Measurements from ENCODE around the gene COP1. TPM values are rescaled to one million over a fixed set of nuclear protein-coding genes. Genes with fewer than 3 reads are reported as not detected.

Gene COP1
- total RNA-seq, 1 donor, result 64.8 TPM

GRCh38 chr1:176199707-176200106, 7.4 kb downstream of the COP1 start:
- Histone ChIP-seq H4K20me1 (ENCODE audit: insufficient read depth, low read length) (peaks cover 49% of the 10 kb centered on the region), H3K4me2 (ENCODE audit: insufficient read depth, low read length) (no peak overlapping the region), H3K4me3 (ENCODE audit: insufficient read depth, low read length) (no peak overlapping the region), H2AFZ (ENCODE audit: low read length) (no peak overlapping the region), H3K27ac (ENCODE audit: low read depth, low read length) (no peak overlapping the region), H3K36me3 (ENCODE audit: insufficient read depth, low read length) (no peaks in the 10 kb centered on the region), H3K27me3 (ENCODE audit: insufficient read depth, low read length) (no peaks in the 10 kb centered on the region), H3K4me1 (ENCODE audit: insufficient read depth, low read length) (peaks cover 6% of the 10 kb centered on the region), H3K9me3 (ENCODE audit: low read depth, low read length) (no peaks in the 10 kb centered on the region), H3K79me2 (ENCODE audit: insufficient read depth, low read length) (peaks cover 99% of the 10 kb centered on the region)
- no peak for DNase-seq (ENCODE audit: insufficient read length, low spot score, missing footprints)
- TF ChIP-seq, protein P1, sequence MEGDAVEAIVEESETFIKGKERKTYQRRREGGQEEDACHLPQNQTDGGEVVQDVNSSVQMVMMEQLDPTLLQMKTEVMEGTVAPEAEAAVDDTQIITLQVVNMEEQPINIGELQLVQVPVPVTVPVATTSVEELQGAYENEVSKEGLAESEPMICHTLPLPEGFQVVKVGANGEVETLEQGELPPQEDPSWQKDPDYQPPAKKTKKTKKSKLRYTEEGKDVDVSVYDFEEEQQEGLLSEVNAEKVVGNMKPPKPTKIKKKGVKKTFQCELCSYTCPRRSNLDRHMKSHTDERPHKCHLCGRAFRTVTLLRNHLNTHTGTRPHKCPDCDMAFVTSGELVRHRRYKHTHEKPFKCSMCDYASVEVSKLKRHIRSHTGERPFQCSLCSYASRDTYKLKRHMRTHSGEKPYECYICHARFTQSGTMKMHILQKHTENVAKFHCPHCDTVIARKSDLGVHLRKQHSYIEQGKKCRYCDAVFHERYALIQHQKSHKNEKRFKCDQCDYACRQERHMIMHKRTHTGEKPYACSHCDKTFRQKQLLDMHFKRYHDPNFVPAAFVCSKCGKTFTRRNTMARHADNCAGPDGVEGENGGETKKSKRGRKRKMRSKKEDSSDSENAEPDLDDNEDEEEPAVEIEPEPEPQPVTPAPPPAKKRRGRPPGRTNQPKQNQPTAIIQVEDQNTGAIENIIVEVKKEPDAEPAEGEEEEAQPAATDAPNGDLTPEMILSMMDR (IDR thresholded peaks at IDR 0.05; ENCODE audit: extremely low read depth, low read depth, low read length), result no peak

GRCh38 chr1:176198413-176198812, 8.7 kb downstream of the COP1 start:
- TF ChIP-seq, protein P1 (IDR thresholded peaks at IDR 0.05; ENCODE audit: extremely low read depth, low read depth, low read length), result no peak
- Histone ChIP-seq H3K4me1 (ENCODE audit: insufficient read depth, low read length) (no peaks in the 10 kb centered on the region), H3K4me3 (ENCODE audit: insufficient read depth, low read length) (no peak overlapping the region), H4K20me1 (ENCODE audit: insufficient read depth, low read length) (peaks cover 44% of the 10 kb centered on the region), H3K27me3 (ENCODE audit: insufficient read depth, low read length) (no peaks in the 10 kb centered on the region), H3K36me3 (ENCODE audit: insufficient read depth, low read length) (no peaks in the 10 kb centered on the region), H3K79me2 (ENCODE audit: insufficient read depth, low read length) (peaks cover 99% of the 10 kb centered on the region), H3K4me2 (ENCODE audit: insufficient read depth, low read length) (no peak overlapping the region), H3K9me3 (ENCODE audit: low read depth, low read length) (no peaks in the 10 kb centered on the region), H3K27ac (ENCODE audit: low read depth, low read length) (no peak overlapping the region), H2AFZ (ENCODE audit: low read length) (no peak overlapping the region)
- no peak for DNase-seq (ENCODE audit: insufficient read length, low spot score, missing footprints)

DNA sequence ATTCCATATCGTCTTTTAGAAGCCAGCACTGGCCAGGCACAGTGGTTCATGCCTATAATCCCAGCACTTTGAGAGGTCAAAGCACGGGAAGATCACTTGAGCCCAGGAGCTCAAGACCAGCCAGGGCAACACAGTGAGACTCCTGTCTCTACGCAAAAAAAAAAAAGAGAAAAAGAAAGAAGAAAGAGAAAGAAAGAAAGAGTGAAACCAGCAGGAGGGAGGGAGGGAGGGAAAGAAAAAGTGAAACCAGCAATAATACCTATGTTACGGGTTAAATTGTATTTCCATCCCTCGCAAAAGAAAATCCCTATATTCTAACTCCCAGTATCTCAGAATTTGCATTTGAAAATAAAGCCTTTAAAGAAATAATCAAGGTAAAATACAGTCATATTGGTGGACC, 10.4 kb downstream of the COP1 start:
- TF ChIP-seq, protein P1 (IDR thresholded peaks at IDR 0.05; ENCODE audit: extremely low read depth, low read depth, low read length), result no peak
- Histone ChIP-seq H3K4me3 (ENCODE audit: insufficient read depth, low read length) (no peak overlapping the region), H3K9me3 (ENCODE audit: low read depth, low read length) (no peaks in the 10 kb centered on the region), H3K79me2 (ENCODE audit: insufficient read depth, low read length) (peaks cover 99% of the 10 kb centered on the region), H3K36me3 (ENCODE audit: insufficient read depth, low read length) (no peaks in the 10 kb centered on the region), H2AFZ (ENCODE audit: low read length) (no peak overlapping the region), H4K20me1 (ENCODE audit: insufficient read depth, low read length) (peaks cover 40% of the 10 kb centered on the region), H3K27me3 (ENCODE audit: insufficient read depth, low read length) (no peaks in the 10 kb centered on the region), H3K4me1 (ENCODE audit: insufficient read depth, low read length) (no peaks in the 10 kb centered on the region), H3K27ac (ENCODE audit: low read depth, low read length) (no peak overlapping the region), H3K4me2 (ENCODE audit: insufficient read depth, low read length) (no peak overlapping the region)
- no peak for DNase-seq (ENCODE audit: insufficient read length, low spot score, missing footprints)

GRCh38 chr1:176195547-176195946, 11.5 kb downstream of the COP1 start:
- Histone ChIP-seq H3K79me2 (ENCODE audit: insufficient read depth, low read length) (peaks cover 99% of the 10 kb centered on the region), H3K4me2 (ENCODE audit: insufficient read depth, low read length) (no peak overlapping the region), H3K27ac (ENCODE audit: low read depth, low read length) (no peak overlapping the region), H3K9me3 (ENCODE audit: low read depth, low read length) (no peaks in the 10 kb centered on the region), H2AFZ (ENCODE audit: low read length) (no peak overlapping the region), H4K20me1 (ENCODE audit: insufficient read depth, low read length) (peaks cover 38% of the 10 kb centered on the region), H3K4me3 (ENCODE audit: insufficient read depth, low read length) (no peak overlapping the region), H3K36me3 (ENCODE audit: insufficient read depth, low read length) (no peaks in the 10 kb centered on the region), H3K4me1 (ENCODE audit: insufficient read depth, low read length) (no peaks in the 10 kb centered on the region), H3K27me3 (ENCODE audit: insufficient read depth, low read length) (no peaks in the 10 kb centered on the region)
- no peak for DNase-seq (ENCODE audit: insufficient read length, low spot score, missing footprints)
- TF ChIP-seq, protein P1 (IDR thresholded peaks at IDR 0.05; ENCODE audit: extremely low read depth, low read depth, low read length), result no peak

Data from osteoblast (primary cell).